Femur (tissue), 1 donor: ENCODE data around the gene ADRM1.

Experiments
- DNase-seq: peaks from one replicate; pipeline ENCODE4 v3.0.0-alpha.2; 2017

The ADRM1 gene

GRCh38 chr20:62299666-62300236 is 3.0 kb upstream of the ADRM1 start:
- no peak for DNase-seq

DNA sequence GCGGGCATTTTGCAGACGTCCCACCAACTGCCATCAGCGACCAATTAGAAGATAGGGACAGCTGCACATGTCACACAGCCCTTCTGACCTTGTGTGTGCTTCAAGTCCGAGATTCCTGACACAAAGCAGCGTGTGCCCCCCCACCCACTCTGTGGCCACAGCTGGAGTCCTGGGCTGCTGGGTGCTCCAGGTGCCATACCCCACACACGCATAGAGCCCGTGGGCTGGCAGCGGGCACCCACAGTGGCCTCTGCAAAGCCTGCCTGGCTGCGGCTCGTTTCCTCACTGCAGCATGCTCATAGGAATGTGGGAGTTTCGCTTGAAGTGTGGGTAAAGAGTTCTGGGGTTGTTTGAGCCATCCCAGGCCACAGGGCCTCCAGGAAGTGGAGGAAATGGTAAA is 2.5 kb upstream of the ADRM1 start:
- DNase-seq = no peak

- DNase-seq = no peak
Measured at GRCh38 chr20:62301111-62301668, 1.6 kb upstream of the ADRM1 start.

GRCh38 chr20:62301773-62302340 is 940 bp upstream of the ADRM1 start:
- DNase-seq = peak; percentile 92

DNA sequence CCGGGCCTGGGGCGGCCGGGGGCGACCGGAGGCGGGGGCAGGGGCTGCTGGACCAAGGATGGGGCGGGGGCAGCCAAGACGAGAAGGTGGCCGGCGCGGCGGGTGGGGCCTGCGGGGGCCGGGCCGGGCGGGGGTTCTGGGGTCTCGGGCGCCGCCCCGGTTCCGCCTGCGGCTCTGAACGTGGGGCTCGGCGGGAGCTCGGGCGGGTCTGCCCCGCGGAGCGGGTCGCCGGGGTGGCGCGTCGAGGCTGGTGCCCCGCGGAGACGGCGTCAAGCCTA is 204 bp downstream of the ADRM1 start:
- DNase-seq = no peak

DNA sequence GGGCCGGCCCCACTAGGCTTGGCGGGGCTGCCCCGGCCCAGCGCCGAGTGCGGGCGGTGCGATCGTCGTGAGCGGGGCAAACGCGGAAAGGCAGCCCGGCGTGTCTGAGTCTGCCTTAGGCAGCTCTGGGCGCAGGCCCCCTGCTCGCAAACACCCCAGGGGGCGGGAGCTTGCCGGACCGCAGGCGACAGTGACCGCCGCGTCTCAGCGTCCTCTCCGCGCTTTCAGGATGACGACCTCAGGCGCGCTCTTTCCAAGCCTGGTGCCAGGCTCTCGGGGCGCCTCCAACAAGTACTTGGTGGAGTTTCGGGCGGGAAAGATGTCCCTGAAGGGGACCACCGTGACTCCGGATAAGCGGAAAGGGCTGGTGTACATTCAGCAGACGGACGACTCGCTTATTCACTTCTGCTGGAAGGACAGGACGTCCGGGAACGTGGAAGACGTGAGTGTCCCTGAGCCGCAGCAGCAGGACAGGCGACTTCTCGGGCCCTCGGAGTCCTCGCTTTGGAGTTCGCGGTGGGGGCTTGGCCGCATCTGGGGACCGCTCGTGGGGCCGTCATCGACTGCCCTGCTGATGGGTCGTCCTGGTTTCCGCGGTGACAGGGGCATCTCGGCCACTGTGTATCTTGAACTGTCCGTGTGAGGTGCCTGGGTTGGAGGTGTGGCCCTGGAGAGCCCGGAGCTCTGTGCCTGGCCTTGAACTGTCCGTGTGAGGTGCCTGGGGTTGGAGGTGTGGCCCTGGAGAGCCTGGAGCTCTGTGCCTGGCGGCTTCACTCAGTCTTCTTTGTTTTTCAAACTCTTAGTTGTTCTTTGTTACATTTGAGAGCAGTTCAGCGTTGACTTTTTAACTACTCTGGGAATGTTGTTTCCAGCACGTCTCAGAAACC is 786 bp downstream of the ADRM1 start:
- peak; percentile 48 for DNase-seq

DNA sequence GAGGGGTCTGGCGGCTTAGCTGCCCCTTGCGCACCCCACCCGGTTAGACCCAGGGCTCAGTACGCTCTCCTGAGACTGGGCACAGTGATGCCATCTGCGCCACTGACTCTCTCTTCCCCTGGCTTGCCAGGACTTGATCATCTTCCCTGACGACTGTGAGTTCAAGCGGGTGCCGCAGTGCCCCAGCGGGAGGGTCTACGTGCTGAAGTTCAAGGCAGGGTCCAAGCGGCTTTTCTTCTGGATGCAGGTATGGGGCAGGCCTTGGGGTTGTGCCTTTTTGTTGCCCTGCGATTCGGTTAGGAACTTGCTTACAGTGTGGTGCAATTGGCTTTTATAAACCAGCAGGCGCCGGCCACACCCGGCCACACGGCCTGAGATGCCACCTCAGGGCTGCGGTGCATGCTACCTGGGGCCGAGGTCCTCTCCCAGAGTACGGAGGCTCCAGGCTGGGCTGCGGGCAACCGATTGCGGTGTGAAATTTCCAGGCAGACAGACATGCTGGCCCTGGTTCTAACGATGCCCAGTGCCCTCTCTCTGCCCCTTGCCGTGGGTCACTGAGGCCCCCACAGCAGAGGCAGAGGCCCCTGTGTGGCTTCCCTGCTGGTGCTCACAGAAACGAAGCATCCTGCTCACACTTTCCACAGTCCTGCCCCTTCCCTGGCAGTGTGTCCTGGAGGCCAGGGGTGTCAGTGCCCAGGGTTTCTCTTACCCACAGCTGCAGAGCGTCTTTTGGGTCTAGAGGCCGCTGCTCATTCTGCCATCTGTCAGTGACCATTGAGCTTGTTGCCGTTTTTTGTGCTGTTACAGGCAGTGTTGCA is 1.7 kb downstream of the ADRM1 start:
- DNase-seq = no peak

GRCh38 chr20:62305149-62305764 is 2.5 kb downstream of the ADRM1 start:
- DNase-seq = no peak

- no peak for DNase-seq
Measured at GRCh38 chr20:62305765-62306413, 3.1 kb downstream of the ADRM1 start.

GRCh38 chr20:62306414-62307187 is 3.8 kb downstream of the ADRM1 start:
- no peak for DNase-seq

DNA sequence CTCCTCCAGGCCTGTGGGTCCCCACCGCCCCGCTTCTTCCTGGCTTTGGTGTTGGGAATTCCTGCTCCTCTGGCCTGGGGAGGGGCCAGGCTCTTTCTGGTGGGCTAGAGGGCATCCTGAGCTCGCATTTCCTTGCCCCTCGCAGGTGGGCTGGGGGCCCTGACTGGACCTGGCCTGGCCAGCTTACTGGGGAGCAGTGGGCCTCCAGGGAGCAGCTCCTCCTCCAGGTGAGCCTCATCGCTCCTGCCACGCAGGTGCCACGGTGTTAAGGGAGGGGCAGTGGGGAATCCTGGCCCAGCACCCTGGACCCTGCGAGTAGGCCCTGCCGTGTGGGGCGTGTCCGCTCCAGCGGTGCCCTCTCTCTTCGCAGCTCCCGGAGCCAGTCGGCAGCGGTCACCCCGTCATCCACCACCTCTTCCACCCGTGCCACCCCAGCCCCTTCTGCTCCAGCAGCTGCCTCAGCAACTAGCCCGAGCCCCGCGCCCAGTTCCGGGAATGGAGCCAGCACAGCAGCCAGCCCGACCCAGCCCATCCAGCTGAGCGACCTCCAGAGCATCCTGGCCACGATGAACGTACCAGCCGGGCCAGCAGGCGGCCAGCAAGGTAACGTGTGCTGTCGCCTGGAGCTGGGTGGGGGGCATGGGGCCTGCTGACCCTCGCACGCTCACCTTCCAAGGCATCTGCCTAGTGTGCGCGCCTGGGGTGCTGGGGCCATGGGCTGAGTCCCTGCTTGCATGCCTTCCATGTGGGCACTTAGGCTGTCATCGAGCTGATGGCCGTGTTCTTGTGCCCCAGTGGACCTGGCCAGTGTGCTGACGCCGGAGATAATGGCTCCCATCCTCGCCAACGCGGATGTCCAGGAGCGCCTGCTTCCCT is 4.7 kb downstream of the ADRM1 start:
- DNase-seq = no peak

DNA sequence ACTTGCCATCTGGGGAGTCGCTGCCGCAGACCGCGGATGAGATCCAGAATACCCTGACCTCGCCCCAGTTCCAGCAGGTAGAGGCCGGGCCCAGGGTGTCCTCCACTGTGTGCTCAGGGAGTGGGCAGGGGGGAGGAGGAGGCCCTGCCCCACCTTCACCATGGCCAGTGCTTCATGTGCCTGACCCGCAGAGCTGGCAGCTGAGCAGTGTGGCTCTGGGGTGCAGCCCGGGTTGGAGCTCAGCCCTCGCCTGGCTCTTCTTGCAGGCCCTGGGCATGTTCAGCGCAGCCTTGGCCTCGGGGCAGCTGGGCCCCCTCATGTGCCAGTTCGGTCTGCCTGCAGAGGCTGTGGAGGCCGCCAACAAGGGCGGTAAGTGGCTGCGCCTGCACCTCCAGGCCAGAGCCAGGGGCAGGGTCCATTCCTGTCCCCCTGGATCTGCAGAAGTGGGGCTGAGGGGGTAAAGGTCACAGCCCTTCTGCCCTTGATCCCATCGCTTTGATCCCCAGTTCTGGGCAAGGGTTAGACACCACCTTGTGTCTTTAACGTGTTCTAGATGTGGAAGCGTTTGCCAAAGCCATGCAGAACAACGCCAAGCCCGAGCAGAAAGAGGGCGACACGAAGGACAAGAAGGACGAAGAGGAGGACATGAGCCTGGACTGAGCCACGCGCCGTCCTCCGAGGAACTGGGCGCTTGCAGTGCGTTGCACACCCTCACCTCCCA is 5.5 kb downstream of the ADRM1 start:
- DNase-seq = no peak

DNA sequence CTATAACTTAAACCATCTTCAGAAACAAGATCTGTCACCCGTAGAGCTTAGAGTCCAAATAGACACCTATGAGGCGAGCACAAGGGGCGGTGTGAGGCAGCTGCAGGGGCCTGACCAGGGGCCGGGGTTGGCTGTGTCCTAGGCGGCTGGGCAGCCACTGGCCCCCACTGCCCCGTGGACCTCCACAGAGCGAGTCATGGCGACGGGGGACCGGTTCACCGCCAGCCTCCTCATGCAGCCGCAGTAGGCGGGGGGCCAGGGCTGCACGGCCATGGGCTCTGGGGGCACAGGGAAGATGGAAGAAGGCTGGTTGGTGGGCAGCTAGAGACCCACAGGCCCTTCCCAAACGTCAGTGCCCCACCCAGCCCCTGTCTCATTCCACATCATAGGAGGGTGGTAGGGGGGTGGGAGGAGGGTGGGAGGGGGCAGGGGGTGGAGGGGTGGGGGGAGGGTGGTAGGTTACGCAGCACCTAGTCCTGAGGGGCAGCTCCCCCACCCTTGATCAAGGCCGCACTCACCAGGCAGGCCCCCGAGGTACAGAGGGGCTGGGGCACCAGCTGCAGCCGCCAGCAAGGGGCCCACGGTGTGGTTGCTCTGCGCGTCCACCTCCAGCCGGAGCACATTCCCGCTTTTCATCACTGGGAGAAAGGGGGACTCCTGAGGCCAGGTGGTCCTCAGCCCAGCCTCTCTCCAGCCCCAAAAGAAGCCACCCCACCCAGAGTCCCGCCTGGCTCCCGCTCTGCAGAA is 6.6 kb downstream of the ADRM1 start:
- DNase-seq = no peak

DNA sequence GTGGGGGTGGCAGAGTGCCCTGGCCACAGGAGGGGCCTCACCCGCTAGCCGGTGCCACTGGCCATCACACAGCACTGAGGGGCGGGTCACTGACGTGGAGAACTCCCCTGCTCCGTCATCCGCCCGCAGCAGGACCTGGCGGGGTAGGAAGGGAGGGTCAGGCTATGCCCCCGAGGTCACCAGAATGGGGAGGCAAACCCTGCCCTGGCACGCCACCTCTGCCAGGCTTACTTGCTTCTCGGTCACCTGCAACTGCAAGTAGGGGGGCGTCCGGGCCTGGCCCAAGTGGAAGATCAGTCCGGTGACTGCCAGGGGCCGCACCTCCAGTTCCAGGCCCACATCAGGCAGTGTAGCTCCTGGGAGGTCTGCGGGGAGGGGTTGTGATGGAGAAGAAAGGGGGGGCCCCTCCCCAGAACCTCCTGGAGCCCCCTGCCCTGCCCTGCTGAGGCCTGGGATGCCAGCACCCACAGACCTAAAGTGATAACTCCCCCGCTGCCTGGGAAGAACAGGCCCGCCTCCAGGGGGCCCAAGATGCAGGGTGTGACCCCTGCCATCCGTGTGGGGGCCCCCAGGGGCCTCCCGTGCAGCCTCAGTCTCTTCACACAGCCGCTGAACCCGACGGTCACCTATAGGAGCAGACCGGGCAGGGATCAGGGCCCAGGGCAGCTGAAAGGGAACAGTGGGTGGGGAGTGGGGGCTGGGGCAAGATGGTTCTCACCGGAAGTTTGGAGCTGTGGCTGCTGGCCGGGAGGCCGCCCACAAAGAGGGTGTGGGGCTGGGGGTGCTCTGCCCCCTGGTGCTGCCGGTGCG is 7.4 kb downstream of the ADRM1 start:
- DNase-seq = no peak

DNA sequence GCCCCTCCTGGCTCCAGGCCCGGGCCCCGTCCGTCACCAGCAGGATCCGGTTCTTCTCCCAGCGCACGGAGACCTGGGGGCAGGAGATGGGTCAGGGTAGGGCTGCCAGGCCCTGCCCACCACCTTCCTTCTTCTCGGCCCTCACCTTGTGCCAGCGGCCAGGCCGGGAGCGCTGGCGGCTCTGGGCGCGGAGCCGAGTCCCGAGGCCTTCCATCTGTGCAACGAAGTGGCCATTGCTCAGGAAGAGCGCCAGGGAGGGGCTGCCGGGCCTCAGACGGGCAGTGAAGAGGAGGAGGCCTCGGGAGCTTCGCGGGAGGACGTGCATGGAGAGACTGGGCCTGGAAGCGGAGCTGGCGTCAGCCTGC is 7.9 kb downstream of the ADRM1 start:
- DNase-seq = no peak

- DNase-seq = no peak
Measured at GRCh38 chr20:62311150-62311549, 8.4 kb downstream of the ADRM1 start.

DNA sequence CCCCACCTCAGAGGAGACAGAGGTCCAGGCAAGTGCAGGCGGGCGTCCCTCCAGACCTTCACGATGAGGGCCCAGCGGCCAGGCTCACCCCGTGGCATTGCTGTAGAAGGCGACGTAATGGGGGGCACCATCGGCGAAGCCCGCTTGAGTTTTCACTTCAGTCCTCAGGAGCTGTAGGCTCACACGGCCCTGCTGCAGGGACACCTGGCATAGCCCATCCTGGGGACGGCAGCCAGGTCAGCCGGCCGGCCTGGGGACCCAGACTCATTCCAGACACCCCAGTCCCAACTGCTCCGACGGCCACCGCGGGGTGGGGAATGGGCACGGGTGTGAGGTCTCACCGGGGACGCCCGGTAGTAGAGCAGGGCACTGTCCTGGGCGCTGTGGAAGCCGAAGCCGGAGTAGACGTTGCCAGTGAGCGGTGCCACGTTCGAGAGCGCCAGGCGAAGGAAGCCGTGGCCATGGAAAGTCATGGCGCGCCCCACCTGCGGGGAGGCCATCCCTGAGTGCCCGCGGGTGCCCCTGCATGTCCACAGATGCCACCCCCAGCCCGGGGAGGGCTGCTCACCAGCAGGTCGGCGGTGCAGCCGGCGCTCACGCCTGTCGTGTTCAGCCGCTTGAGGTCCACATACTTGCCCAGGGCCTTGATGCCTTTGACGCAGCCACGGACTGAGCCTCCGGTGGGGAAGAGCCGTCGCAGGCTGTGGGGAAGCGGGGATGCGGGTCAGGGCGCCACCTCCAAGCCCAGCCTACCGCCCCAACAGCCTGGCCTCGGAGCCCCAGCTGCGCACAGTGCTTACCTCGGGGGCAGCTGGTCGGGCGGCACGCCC is 9.2 kb downstream of the ADRM1 start:
- no peak for DNase-seq
